Common myeloid progenitor, CD34-positive (primary cell): ENCODE results near the gene AK2.
A peak's percentile ranks its signal among the peaks of the same experiment; 100 is the strongest.

Experiments used
- CTCF ChIA-PET: fragments of 350-600 bp; sonication (Branson Sonifier 250); formaldehyde crosslinking; loops from one replicate; lab custom pipeline; 2021; ENCODE audit warnings: antibody characterized with exemption; lab: Charles Lee
- POLR2A ChIA-PET: fragments of 350-600 bp; sonication (Branson Sonifier 250); formaldehyde crosslinking; loops from one replicate; lab custom pipeline; 2021; ENCODE audit warnings: antibody characterized with exemption; lab: Charles Lee
- DNase-seq, 3 donors: peaks; one replicate each; pipeline versions ENCODE4 v3.0.0 to v3.0.0-alpha.2; 2013
- H3K27ac ChIP-seq, 2 experiments: 1 replicate in 1 of 2; 2 replicates in 1 of 2; pipeline ENCODE4 v1.7.0; 2013; ENCODE audit warnings: inconsistent platforms in 2 of 2, low read length in 2 of 2, mild to moderate bottlenecking in 2 of 2, low read depth in 1 of 2, moderate library complexity in 1 of 2; ENCODE audit not compliant: severe bottlenecking in 2 of 2, insufficient read depth in 1 of 2, poor library complexity in 1 of 2
- H3K27me3 ChIP-seq, 5 experiments: replicated peaks in 2 of 5; 1 replicate in 3 of 5; 2 replicates in 2 of 5; pipeline versions ENCODE4 v1.6.1 to v1.7.0; 2013; ENCODE audit warnings: low read length in 4 of 5, mild to moderate bottlenecking in 2 of 5, moderate library complexity in 2 of 5, inconsistent platforms in 1 of 5; ENCODE audit not compliant: insufficient read depth in 5 of 5, control insufficient read depth in 4 of 5
- H3K36me3 ChIP-seq, 4 experiments: 1 replicate in 2 of 4; 2 replicates in 2 of 4; pipeline versions ENCODE4 v1.6.1 to v1.7.0; 2013; ENCODE audit warnings: low read length in 3 of 4, control low read depth in 1 of 4, mild to moderate bottlenecking in 1 of 4; ENCODE audit not compliant: control insufficient read depth in 4 of 4, insufficient read depth in 4 of 4
- H3K4me1 ChIP-seq, 4 experiments: 1 replicate in 3 of 4; 2 replicates in 1 of 4; pipeline versions ENCODE4 v1.6.1 to v1.7.1; 2013; ENCODE audit warnings: low read length in 3 of 4, mild to moderate bottlenecking in 3 of 4, control low read depth in 1 of 4, inconsistent platforms in 1 of 4, moderate library complexity in 1 of 4; ENCODE audit not compliant: control insufficient read depth in 4 of 4, insufficient read depth in 4 of 4; ENCODE audit errors: control extremely low read depth in 1 of 4
- H3K4me3 ChIP-seq, 7 experiments: 1 replicate in 4 of 7; 2 replicates in 3 of 7; pipeline versions ENCODE4 v1.5.1 to v1.7.0; 2013; ENCODE audit warnings: mild to moderate bottlenecking in 7 of 7, low read length in 6 of 7, moderate library complexity in 6 of 7, inconsistent platforms in 2 of 7, low read depth in 2 of 7, control low read depth in 1 of 7; ENCODE audit not compliant: insufficient read depth in 4 of 7, control insufficient read depth in 1 of 7; ENCODE audit errors: extremely low read depth in 1 of 7
- H3K9me3 ChIP-seq, 5 experiments: 1 replicate in 4 of 5; 2 replicates in 1 of 5; pipeline versions ENCODE4 v1.6.1 to v1.7.1; 2013; ENCODE audit warnings: low read length in 4 of 5, mild to moderate bottlenecking in 2 of 5, inconsistent platforms in 1 of 5, low read depth in 1 of 5, moderate library complexity in 1 of 5; ENCODE audit not compliant: control insufficient read depth in 4 of 5, insufficient read depth in 2 of 5; ENCODE audit errors: control extremely low read depth in 1 of 5
- WGBS: methylation state at CpG from one replicate; pipeline ENCODE4 v1.1.5; 2013; ENCODE audit not compliant: insufficient coverage; 5-methylcytosine and 5-hydroxymethylcytosine counted together

The AK2 gene

DNA sequence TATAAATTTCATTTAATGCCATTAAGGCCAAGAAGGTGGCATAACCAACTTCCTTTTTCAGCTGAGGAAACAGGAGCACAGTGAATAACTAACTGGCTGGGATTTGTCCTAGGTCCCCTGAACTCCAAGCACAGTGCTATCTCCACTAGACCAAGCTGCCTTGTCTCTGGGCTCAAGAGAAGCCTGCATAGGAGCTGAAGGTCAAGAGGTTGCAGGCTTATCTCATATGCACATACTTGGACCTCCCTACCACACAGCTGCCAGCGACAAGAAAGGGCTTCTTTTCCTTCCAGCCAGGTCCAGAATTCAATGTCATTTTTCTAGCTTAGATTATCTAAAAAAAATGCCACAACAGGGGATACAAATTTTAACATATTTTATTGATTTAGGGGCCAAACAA lies 27.1 kb downstream of the AK2 start:
- no CpG with 5 or more reads among the region's 1 CpG for WGBS
- no peak for DNase-seq
- POLR2A ChIA-PET, result no interaction called here
- Histone ChIP-seq H3K9me3 (no peaks in the 10 kb centered on the region), H3K36me3 (peaks cover 29 to 75% (median 56%) of the 10 kb centered on the region in 4 experiments), H3K27ac (no peak overlapping the region), H3K4me1 (no peaks in the 10 kb centered on the region), H3K27me3 (no peaks in the 10 kb centered on the region), H3K4me3 (no peak overlapping the region)
- CTCF ChIA-PET, result interaction anchor here (0.9 to 7.6 kb wide), 8 partner anchors 9 to 117 kb away, joined by 3 to 200 read pairs (median 4); no protein-coding TSS in a partner anchor

GRCh38 chr1:33008051-33008914 lies 28.4 kb downstream of the AK2 start:
- WGBS, result 92% methylated on average over 13 of the region's 13 CpGs
- ChIA-PET CTCF (interaction anchor here (0.8 to 7.6 kb wide), 12 partner anchors 12 to 112 kb away, joined by 3 to 200 read pairs (median 4); no protein-coding TSS in a partner anchor), POLR2A (interaction anchor here (0.6 to 1.1 kb wide), 2 partner anchors 40 to 44 kb away, joined by 3 to 4 read pairs; partner anchors contain the start of gene RNF19B)
- Histone ChIP-seq H3K27me3 (no peaks in the 10 kb centered on the region), H3K36me3 (peaks cover 21 to 62% (median 45%) of the 10 kb centered on the region in 4 experiments), H3K27ac (no peak overlapping the region), H3K9me3 (no peaks in the 10 kb centered on the region), H3K4me1 (no peaks in the 10 kb centered on the region), H3K4me3 (no peak overlapping the region)
- DNase-seq, result no peak

- DNase-seq, result peak; percentile 48 to 70 (median 60)
- no peak overlapping the region for H3K27ac ChIP-seq
- WGBS, result 89% methylated on average over 4 of the region's 6 CpGs
- ChIA-PET CTCF (interaction anchor here (0.8 to 7.6 kb wide), 21 partner anchors 9 to 117 kb away, joined by 3 to 200 read pairs (median 4); partner anchors contain the start of gene RNF19B), POLR2A (no interaction called here)
- H3K36me3 ChIP-seq, result peaks cover 15 to 62% (median 38%) of the 10 kb centered on the region in 4 experiments
- H3K27me3 ChIP-seq, result no peaks in the 10 kb centered on the region
- H3K4me1 ChIP-seq, result no peaks in the 10 kb centered on the region
- no peak overlapping the region for H3K4me3 ChIP-seq
- no peaks in the 10 kb centered on the region for H3K9me3 ChIP-seq
Measured at GRCh38 chr1:33007190-33008050, 29.3 kb downstream of the AK2 start.

DNA sequence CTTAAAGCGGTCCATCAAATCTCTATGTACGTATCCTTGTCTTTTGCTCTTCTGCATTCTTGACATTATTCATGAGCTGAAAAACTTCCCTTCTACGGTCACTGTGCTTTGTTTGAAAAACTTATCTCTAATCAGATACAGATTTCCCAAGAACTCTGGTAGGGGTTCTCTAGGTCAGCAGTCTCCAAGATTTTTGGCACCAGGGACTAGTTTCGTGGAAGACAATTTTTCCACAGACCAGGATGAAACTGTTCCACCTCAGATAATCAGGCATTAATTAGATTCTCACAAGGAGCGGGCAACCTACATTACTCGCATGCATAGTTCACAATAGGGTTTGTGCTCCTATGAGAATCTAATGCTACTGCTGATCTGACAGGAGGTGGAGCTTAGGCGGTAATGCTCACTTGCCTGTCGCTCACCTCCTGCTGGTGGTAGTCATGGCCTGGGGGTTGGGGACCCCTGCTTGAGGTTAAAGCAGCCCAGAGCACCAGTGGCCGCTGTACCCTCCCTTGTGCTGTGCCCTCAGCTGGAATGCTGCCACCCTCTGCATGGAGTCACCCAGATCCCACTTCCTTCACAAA lies 30.8 kb downstream of the AK2 start:
- ChIA-PET POLR2A (no interaction called here), CTCF (interaction anchor here (0.7 to 7.6 kb wide), 16 partner anchors 9 to 134 kb away, joined by 3 to 200 read pairs (median 5); no protein-coding TSS in a partner anchor)
- no peaks in the 10 kb centered on the region for H3K4me1 ChIP-seq
- WGBS, result 90% methylated on average over 8 of the region's 9 CpGs
- DNase-seq, result no peak
- no peak overlapping the region for H3K4me3 ChIP-seq
- no peak overlapping the region for H3K27ac ChIP-seq
- peaks cover 7 to 48% (median 23%) of the 10 kb centered on the region in 4 experiments for H3K36me3 ChIP-seq
- no peaks in the 10 kb centered on the region for H3K9me3 ChIP-seq
- H3K27me3 ChIP-seq, result no peaks in the 10 kb centered on the region

- WGBS, result 100% methylated on average over 1 of the region's 2 CpGs
- no peaks in the 10 kb centered on the region for H3K9me3 ChIP-seq
- DNase-seq, result no peak
- H3K4me3 ChIP-seq, result no peak overlapping the region
- no peaks in the 10 kb centered on the region for H3K27me3 ChIP-seq
- no peaks in the 10 kb centered on the region for H3K4me1 ChIP-seq
- peaks cover 7 to 43% (median 21%) of the 10 kb centered on the region in 4 experiments for H3K36me3 ChIP-seq
- ChIA-PET CTCF (interaction anchor here (0.7 to 7.6 kb wide), 11 partner anchors 8 to 134 kb away, joined by 3 to 200 read pairs (median 4); no protein-coding TSS in a partner anchor), POLR2A (interaction anchor here (0.5 kb wide), 1 partner anchor 50 kb away, joined by 4 read pairs; no protein-coding TSS in a partner anchor)
- no peak overlapping the region for H3K27ac ChIP-seq
Measured at GRCh38 chr1:33005117-33005837, 31.4 kb downstream of the AK2 start.

DNA sequence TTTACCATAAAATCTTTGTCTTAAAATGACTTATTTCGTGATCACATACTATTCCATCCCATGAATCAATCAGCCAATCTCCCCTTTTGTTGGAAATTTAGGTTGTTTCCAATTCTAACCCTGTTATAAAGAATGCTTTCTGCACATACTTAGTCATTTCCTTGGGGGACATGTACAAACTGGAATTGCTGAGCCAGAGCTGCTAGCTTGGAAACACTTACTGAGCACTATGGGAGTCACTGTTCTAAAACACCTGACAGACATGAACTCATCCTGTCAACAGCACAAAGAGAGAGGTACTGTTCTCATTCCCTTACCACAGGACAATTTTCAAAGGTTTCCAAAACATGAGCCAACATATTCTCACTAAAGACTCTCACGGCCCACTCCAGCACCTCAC lies 32.1 kb downstream of the AK2 start:
- no peak overlapping the region for H3K27ac ChIP-seq
- H3K36me3 ChIP-seq, result peaks cover 7 to 42% (median 20%) of the 10 kb centered on the region in 4 experiments
- no peak overlapping the region for H3K4me3 ChIP-seq
- CTCF ChIA-PET, result interaction anchor here (0.7 to 7.6 kb wide), 6 partner anchors 8 to 133 kb away, joined by 3 to 200 read pairs (median 6); no protein-coding TSS in a partner anchor
- H3K4me1 ChIP-seq, result no peaks in the 10 kb centered on the region
- DNase-seq, result no peak
- POLR2A ChIA-PET, result no interaction called here
- no peaks in the 10 kb centered on the region for H3K9me3 ChIP-seq
- no peaks in the 10 kb centered on the region for H3K27me3 ChIP-seq
- WGBS, result 100% methylated on average over 1 of the region's 2 CpGs
